Endothelial cell (in vitro differentiated cells): Measurements from ENCODE around the gene OR52D1. TPM values are rescaled to one million over a fixed set of nuclear protein-coding genes. Genes with fewer than 3 reads are reported as not detected.

Source experiments
- DNase-seq: peaks from one replicate; pipeline ENCODE4 v3.0.0; 2021; ENCODE audit warnings: low spot score
- H3K27ac Mint-ChIP-seq: one replicate; pipeline ENCODE4 v1.8.0; 2021; ENCODE audit warnings: mixed read lengths, inconsistent platforms; ENCODE audit not compliant: unreplicated experiment
- H3K27me3 Mint-ChIP-seq: one replicate; pipeline ENCODE4 v1.8.0; 2021; ENCODE audit warnings: mild to moderate bottlenecking, moderate library complexity, mixed read lengths, inconsistent platforms; ENCODE audit not compliant: unreplicated experiment
- H3K36me3 Mint-ChIP-seq: one replicate; pipeline ENCODE4 v1.8.0; 2021; ENCODE audit warnings: mild to moderate bottlenecking, low read depth, mixed read lengths, inconsistent platforms; ENCODE audit not compliant: unreplicated experiment
- H3K4me1 Mint-ChIP-seq: one replicate; pipeline ENCODE4 v1.8.0; 2021; ENCODE audit warnings: mild to moderate bottlenecking, mixed read lengths, inconsistent platforms; ENCODE audit not compliant: unreplicated experiment
- H3K4me3 Mint-ChIP-seq: one replicate; pipeline ENCODE4 v1.8.0; 2021; ENCODE audit warnings: mild to moderate bottlenecking, mixed read lengths, inconsistent platforms; ENCODE audit not compliant: unreplicated experiment
- H3K9me3 Mint-ChIP-seq: one replicate; pipeline ENCODE4 v1.8.0; 2021; ENCODE audit warnings: mixed read lengths, inconsistent platforms; ENCODE audit not compliant: unreplicated experiment
- CTCF ChIP-seq: fragments of 200-600 bp; sonication (generic); IDR thresholded peaks from one replicate; pipeline ENCODE4 v1.5.0; 2021; ENCODE audit warnings: antibody characterized with exemption; ENCODE audit not compliant: unreplicated experiment
- total RNA-seq: library from RNA; stranded (reverse); fragmentation: NEBNext Ultra II Directional; extraction: Animal tissue kit (Norgen Biotek cat#: 25700); gene quantifications from one replicate; pipeline ENCODE4 v1.2.1, GENCODE V29; 2021; ENCODE audit not compliant: unreplicated experiment

Gene OR52D1
- total RNA-seq, 1 donor from 2014 or later, result not detected

GRCh38 chr11:5460983-5461621 lies 27.4 kb upstream of the OR52D1 start:
- H3K9me3 Mint-ChIP-seq, result no peaks in the 10 kb centered on the region
- no peaks in the 10 kb centered on the region for H3K27me3 Mint-ChIP-seq
- no peak overlapping the region for H3K4me3 Mint-ChIP-seq
- DNase-seq, result no peak
- TF ChIP-seq CTCF, result no peak
- H3K27ac Mint-ChIP-seq, result no peak overlapping the region
- no peaks in the 10 kb centered on the region for H3K4me1 Mint-ChIP-seq
- H3K36me3 Mint-ChIP-seq, result no peaks in the 10 kb centered on the region

- no peak overlapping the region for H3K4me3 Mint-ChIP-seq
- DNase-seq, result no peak
- H3K4me1 Mint-ChIP-seq, result peaks cover 15% of the 10 kb centered on the region
- H3K9me3 Mint-ChIP-seq, result no peaks in the 10 kb centered on the region
- no peaks in the 10 kb centered on the region for H3K27me3 Mint-ChIP-seq
- no peak overlapping the region for H3K27ac Mint-ChIP-seq
- no peaks in the 10 kb centered on the region for H3K36me3 Mint-ChIP-seq
- no peak for TF ChIP-seq CTCF
These were observed 21.0 kb upstream of the OR52D1 start for GRCh38 chr11:5467527-5467926.

- H3K27ac Mint-ChIP-seq, result no peak overlapping the region
- H3K4me3 Mint-ChIP-seq, result no peak overlapping the region
- no peak for TF ChIP-seq CTCF
- no peaks in the 10 kb centered on the region for H3K36me3 Mint-ChIP-seq
- peaks cover 2% of the 10 kb centered on the region for H3K27me3 Mint-ChIP-seq
- H3K9me3 Mint-ChIP-seq, result no peaks in the 10 kb centered on the region
- H3K4me1 Mint-ChIP-seq, result peaks cover 10% of the 10 kb centered on the region
- DNase-seq, result no peak
These were observed 14.6 kb upstream of the OR52D1 start for GRCh38 chr11:5473921-5474320.

GRCh38 chr11:5476186-5476819 lies 12.2 kb upstream of the OR52D1 start:
- H3K27me3 Mint-ChIP-seq, result peaks cover 2% of the 10 kb centered on the region
- H3K9me3 Mint-ChIP-seq, result no peaks in the 10 kb centered on the region
- H3K4me1 Mint-ChIP-seq, result no peaks in the 10 kb centered on the region
- DNase-seq, result peak; percentile 58
- no peaks in the 10 kb centered on the region for H3K36me3 Mint-ChIP-seq
- no peak overlapping the region for H3K27ac Mint-ChIP-seq
- peak; percentile 80 for TF ChIP-seq CTCF
- no peak overlapping the region for H3K4me3 Mint-ChIP-seq

- Mint-ChIP-seq H3K36me3 (peaks cover 3% of the 10 kb centered on the region), H3K27me3 (peaks cover 2% of the 10 kb centered on the region), H3K9me3 (no peaks in the 10 kb centered on the region), H3K4me1 (no peaks in the 10 kb centered on the region), H3K27ac (no peak overlapping the region), H3K4me3 (no peak overlapping the region)
- no peak for TF ChIP-seq CTCF
- no peak for DNase-seq
These were observed 2.5 kb upstream of the OR52D1 start for GRCh38 chr11:5486003-5486402.
